GM18519 (cell line): Measurements from ENCODE around the gene TMEM178B.

Source experiments
- ATAC-seq: cut with Tn5 transposase; IDR thresholded peaks from one replicate; pipeline ENCODE4 v1.9.1; 2021; ENCODE audit warnings: mild to moderate bottlenecking, moderate library complexity; ENCODE audit not compliant: unreplicated experiment, low FRiP score

The TMEM178B gene

GRCh38 chr7:141251957-141252356 lies 178.1 kb downstream of the TMEM178B start:
- no peak for ATAC-seq

GRCh38 chr7:141257597-141257996 lies 183.7 kb downstream of the TMEM178B start:
- ATAC-seq = no peak

- ATAC-seq = no peak
These were observed 184.7 kb downstream of the TMEM178B start for GRCh38 chr7:141258559-141258958.

GRCh38 chr7:141262101-141263090 lies 188.5 kb downstream of the TMEM178B start:
- ATAC-seq = no peak

GRCh38 chr7:141263508-141263907 lies 189.6 kb downstream of the TMEM178B start:
- no peak for ATAC-seq

GRCh38 chr7:141263983-141264382 lies 190.1 kb downstream of the TMEM178B start:
- no peak for ATAC-seq

- no peak for ATAC-seq
These were observed 190.6 kb downstream of the TMEM178B start for GRCh38 chr7:141264511-141264910.

- ATAC-seq = no peak
These were observed 191.8 kb downstream of the TMEM178B start for GRCh38 chr7:141265668-141266067.

GRCh38 chr7:141268614-141269013 lies 194.8 kb downstream of the TMEM178B start:
- no peak for ATAC-seq

GRCh38 chr7:141271451-141271850 lies 197.6 kb downstream of the TMEM178B start:
- ATAC-seq = no peak

GRCh38 chr7:141272417-141272816 lies 198.6 kb downstream of the TMEM178B start:
- no peak for ATAC-seq

- no peak for ATAC-seq
These were observed 201.5 kb downstream of the TMEM178B start for GRCh38 chr7:141275350-141275749.

GRCh38 chr7:141276031-141276430 lies 202.2 kb downstream of the TMEM178B start:
- no peak for ATAC-seq

GRCh38 chr7:141280100-141280499 lies 206.2 kb downstream of the TMEM178B start:
- no peak for ATAC-seq

- ATAC-seq = no peak
These were observed 207.4 kb downstream of the TMEM178B start for GRCh38 chr7:141281311-141281710.

GRCh38 chr7:141286522-141286921 lies 212.7 kb downstream of the TMEM178B start:
- ATAC-seq = no peak

- no peak for ATAC-seq
These were observed 214.1 kb downstream of the TMEM178B start for GRCh38 chr7:141287936-141288335.

GRCh38 chr7:141288626-141289025 lies 214.8 kb downstream of the TMEM178B start:
- ATAC-seq = no peak

GRCh38 chr7:141290365-141290764 lies 216.5 kb downstream of the TMEM178B start:
- no peak for ATAC-seq

- ATAC-seq = no peak
These were observed 217.1 kb downstream of the TMEM178B start for GRCh38 chr7:141290973-141291372.

GRCh38 chr7:141291541-141291940 lies 217.7 kb downstream of the TMEM178B start:
- ATAC-seq = no peak
